HG03139 (cell line): ENCODE measurements around the gene ARPC3.
"Not testable (repeated sequence)": the region's sequence is repeated elsewhere in the genome, so short reads cannot be mapped to it uniquely, and the experiment has no call there.

ENCODE experiments used
- ATAC-seq: cut with Tn5 transposase; IDR thresholded peaks from one replicate; pipeline ENCODE4 v1.9.1; 2021; ENCODE audit not compliant: unreplicated experiment

Gene ARPC3

GRCh38 chr12:110449799-110450497 is at the start of gene ARPC3:
Gene ARPC3, minus strand, starts transcription at chr12:110450337. Its CDS starts 77 bp downstream, at chr12:110450260.
- peak; percentile 92 for ATAC-seq

DNA sequence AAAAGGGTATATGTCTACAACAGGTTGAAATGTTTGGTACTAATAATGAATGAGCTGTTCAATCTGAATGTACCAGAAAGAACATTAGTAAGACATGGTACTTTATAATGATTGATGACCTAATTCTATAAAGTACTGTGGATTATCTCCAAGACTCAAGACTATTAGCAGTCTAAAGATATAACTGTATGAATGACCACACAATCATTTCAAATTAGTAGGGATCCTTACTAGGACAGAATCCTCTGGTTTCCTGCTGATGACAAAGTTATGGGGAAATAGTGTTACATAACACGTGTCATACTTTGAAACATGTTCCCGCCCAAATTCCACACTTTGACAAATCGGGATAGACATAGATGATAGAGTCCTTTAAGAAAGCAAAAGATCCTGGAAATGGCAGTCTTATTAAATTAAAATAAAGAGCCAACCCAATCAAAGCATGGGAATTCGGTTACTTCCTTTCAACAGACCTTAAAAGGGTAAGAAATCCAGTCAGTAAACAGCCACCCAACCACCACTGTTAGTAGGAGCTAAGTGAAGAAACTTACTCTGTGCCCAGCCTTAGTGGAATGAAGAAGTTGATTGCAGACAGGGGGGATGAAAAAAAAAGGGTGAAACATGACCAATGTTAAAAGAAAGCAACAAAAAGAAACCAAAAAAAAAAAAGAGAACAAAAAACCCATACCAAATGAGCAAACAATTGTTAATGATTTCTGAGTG is 49.0 kb upstream of the ARPC3 start:
- no peak for ATAC-seq

DNA sequence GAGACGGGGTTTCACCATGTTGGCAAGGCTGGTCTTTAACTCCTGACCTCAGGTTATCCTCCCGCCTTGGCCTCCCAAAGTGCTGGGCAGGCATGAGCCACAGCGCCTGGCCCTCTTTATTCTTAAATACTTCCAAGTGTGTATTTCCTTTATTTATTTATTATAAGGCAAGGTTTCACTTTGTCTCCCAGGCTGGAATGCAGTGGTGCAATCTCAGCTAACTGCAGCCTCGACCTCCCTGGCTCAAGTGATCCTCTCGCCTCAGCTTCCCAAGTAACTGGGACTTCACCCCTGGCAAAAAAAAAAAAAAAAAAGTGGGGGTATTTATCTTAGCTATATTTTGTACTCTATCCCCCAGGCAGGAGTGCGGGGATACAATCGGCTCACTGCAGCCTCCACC is 25.3 kb upstream of the ARPC3 start:
- no peak for ATAC-seq

DNA sequence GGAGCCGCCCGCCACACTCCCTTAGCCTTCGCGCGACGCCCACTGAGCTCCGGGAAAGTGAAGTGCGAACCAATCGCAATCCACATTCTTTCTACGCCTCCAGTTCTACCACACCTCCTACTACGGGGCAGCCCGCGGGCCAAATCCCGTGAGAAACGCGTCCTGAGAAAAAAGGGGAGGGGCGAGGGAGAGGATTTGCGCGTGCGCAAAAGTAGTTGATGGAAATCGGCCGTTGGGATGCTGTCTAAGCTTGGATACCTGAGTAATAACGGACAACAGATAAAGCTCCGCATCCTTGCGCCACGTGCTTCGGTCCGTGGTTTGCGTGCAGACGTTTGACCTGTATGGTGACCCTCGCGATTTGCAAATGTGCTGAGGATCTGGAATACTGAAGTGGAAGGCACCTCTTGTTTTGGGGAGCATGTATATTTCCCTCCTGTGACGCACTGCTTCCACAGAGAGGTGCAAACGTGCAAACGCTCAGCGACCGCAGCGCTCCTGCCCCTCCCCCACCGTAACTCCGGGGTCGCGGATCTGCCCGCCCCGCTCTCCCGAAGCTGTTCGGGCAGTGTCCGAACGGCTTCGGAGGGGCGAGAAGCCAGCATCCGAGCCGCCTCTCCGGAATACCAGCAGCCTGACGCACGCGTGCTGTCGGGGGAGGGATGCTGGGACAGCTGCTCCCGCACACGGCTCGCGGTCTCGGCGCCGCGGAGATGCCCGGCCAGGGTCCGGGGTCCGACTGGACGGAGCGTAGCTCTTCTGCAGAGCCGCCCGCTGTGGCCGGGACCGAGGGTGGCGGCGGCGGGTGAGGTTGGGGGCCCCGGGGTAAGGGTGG is 18.3 kb upstream of the ARPC3 start, which contains the start of the genes FAM216A and GPN3:
FAM216A (plus strand) TSS at position 632 of the 835 bp plus-strand sequence; CDS start at position 663, 31 bp downstream.
GPN3 (minus strand) TSS at position 44 of the 835 bp plus-strand sequence. CDS start 54 bp downstream, outside the sequence.
- ATAC-seq = peak; percentile 73

- no peak for ATAC-seq
Measured at GRCh38 chr12:110467847-110468213, 17.7 kb upstream of the ARPC3 start.

DNA sequence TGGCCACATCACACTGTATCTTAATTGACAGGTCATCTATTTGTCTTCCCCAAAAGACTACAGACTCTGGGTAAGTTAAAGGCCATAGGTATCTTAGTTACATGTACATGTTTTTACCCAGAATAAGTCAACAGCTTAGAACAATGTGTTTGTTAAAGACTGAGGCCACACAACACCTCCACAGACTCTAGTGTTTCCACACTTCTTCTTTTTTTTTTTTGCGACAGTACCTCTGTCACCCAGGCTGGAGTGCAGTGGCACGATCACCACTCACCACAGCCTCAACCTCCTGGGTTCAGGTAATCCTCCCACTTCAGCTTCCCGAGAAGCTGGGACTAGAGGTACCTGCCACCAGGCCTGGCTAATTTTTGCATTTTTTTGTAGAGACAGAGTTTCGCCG is 16.7 kb upstream of the ARPC3 start:
- no peak for ATAC-seq

GRCh38 chr12:110465765-110466164 is 15.6 kb upstream of the ARPC3 start:
- not testable (repeated sequence) for ATAC-seq

DNA sequence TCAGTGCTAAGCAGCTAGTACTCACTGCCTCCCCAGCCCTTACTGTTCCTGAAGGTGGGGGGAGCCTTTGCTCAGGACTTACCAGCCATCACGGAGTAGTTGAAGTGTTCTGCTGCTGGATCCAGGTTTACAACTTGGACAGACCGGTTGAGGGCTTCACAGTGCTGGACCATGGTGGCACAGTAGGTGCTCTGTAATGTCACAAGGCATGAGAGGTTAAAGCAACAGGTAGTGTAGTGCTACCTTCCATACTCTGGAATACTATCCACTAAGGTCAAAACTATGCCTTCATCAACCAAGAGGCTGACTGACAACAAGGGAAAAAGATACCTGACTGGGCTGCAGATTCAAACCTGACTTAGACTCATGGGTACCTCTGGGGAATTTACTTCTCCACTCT is 14.9 kb upstream of the ARPC3 start:
- no peak for ATAC-seq

GRCh38 chr12:110461189-110461588 is 11.1 kb upstream of the ARPC3 start:
- not testable (repeated sequence) for ATAC-seq

DNA sequence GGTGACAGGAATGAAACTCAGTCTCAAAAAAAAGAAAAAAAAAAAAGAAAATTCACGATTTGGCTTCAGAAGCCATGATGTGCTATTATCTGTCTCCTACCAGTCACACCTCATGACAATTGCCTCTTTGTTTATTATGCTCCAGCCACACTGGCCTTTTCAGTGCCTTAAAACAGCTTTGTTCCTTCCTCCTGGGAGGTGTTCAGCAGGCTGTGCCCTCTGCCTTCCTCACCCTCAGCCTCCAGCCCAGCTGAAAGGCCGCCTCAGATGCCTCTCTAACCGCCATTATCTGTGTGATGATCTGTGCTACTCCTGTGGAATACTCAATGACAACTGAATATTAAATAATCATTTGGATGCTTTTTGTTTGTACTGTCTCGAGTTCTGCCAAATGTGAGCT is 8.6 kb upstream of the ARPC3 start:
- ATAC-seq = no peak

- no peak for ATAC-seq
Measured at GRCh38 chr12:110453569-110454296, 3.6 kb upstream of the ARPC3 start.

- ATAC-seq = no peak
Measured at GRCh38 chr12:110451263-110451662, 1.1 kb upstream of the ARPC3 start.

DNA sequence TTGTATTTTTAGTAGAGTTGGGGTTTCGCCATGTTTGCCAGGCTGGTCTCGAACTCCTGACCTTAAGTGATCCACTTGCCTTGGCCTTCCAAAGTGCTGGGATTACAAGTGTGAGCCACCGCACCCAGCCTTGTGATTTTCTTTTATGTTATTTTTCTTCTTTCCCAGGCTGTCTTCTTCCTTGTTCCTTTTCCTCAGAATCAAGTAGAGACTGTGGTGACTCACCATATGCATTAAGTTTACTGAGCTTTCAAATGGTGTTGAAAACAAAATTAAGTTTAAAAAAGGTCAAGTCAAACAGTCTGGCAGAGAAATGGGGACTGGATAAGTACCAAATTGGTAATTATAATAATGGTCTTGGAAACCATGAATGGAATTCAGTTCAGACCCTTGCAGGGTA is 5.7 kb downstream of the ARPC3 start:
- ATAC-seq = no peak

DNA sequence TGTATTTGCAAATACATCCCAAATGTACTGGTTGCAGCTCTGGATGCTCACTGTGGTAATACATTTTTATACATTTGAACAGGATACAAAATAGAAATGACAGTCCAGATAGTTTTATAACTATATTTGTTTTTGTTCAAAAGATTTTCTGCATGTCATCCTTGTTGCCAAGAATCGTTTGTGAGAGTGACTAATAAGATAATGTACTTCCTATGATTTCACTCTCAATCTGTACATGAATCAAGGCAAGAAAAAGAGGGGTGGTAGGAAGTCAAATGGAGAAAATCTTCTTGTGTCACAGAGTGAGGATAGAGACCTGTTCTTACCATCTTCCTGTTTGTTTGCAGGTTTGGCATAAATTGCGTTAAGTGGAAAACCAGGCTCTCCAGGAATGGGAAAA is 13.9 kb downstream of the ARPC3 start:
- ATAC-seq = no peak

- ATAC-seq = no peak
Measured at GRCh38 chr12:110431957-110432587, 18.1 kb downstream of the ARPC3 start.

- not testable (repeated sequence) for ATAC-seq
Measured at GRCh38 chr12:110429676-110430075, 20.5 kb downstream of the ARPC3 start.

GRCh38 chr12:110426406-110426805 is 23.7 kb downstream of the ARPC3 start:
- ATAC-seq = no peak

DNA sequence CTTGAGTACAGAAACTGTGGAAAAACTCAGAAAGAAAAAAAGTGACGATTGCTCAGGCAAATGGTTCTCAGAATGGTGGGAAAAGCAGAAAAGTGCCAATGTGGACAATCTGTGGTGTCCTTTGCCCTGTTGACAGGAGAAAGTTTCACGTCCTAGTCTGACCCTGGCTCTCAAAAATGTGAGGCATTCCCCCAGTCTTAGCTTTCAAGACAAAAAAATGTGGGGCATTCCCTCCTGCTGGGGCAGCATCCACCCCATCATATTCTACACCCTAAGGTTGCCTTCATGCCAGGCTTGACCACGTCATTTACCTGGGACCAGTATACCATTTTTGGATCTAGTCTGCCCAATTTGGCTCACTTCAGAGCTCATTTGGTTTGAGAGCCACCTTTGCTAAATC is 25.9 kb downstream of the ARPC3 start:
- no peak for ATAC-seq

- ATAC-seq = no peak
Measured at GRCh38 chr12:110421701-110422100, 28.4 kb downstream of the ARPC3 start.

DNA sequence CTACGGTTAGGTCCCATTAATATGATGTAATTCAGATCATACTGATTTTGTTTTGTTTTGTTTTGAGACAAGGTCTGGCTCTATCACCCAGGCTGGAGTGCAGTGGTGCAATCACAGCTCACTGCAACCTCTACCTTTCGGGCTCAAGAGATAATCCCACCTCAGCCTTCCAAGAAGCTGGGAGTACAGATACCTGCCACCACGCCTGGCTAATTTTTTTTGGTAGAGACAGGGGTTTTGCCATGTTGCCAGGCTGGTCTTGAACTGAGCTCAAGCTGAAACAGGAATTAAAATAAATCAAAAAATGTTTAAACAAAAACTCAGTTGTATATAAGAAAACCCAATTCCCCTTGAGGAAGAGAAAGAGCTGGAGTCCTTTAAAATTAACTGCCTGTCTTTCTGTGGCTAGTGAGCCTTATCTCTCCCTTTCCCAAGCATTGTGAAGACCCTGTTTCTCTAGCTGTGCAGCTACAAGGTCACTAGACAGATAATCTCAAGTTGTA is 28.9 kb downstream of the ARPC3 start:
- no peak for ATAC-seq
